GM19239 (cell line): ENCODE results near the gene OTOGL.
"Not testable (repeated sequence)": the region's sequence is repeated elsewhere in the genome, so short reads cannot be mapped to it uniquely, and the experiment has no call there.

Experiments used
- DNase-seq: peaks from one replicate; pipeline ENCODE4 v3.0.0; 2011; ENCODE audit warnings: low spot score; ENCODE audit not compliant: insufficient read length
- FAIRE-seq: peaks from 2 replicates; lab custom pipeline; 2011; peaks lifted over from hg19 to GRCh38; lab: Jason Lieb, UNC

OTOGL gene

DNA sequence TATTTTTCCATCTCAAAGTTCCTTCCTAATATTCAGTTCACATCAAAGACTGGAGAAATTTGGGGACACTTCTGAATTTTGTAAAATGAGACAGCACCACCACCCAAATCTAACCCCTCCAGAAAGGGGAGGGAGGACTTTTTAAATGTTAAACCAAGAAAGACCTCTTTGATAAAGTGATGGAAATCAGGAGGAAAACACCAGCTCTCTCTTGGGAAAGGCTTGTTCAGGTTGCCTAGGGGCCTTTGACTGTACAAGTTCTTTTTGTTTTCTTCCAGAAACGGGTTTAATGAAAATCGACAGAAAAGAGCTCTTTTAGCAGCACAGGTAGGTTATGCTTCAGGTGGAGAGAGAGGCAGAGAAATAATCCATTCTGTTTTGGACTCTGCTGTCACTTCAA, 112.3 kb downstream of the OTOGL start:
- DNase-seq: no peak
- FAIRE-seq: no peak

DNA sequence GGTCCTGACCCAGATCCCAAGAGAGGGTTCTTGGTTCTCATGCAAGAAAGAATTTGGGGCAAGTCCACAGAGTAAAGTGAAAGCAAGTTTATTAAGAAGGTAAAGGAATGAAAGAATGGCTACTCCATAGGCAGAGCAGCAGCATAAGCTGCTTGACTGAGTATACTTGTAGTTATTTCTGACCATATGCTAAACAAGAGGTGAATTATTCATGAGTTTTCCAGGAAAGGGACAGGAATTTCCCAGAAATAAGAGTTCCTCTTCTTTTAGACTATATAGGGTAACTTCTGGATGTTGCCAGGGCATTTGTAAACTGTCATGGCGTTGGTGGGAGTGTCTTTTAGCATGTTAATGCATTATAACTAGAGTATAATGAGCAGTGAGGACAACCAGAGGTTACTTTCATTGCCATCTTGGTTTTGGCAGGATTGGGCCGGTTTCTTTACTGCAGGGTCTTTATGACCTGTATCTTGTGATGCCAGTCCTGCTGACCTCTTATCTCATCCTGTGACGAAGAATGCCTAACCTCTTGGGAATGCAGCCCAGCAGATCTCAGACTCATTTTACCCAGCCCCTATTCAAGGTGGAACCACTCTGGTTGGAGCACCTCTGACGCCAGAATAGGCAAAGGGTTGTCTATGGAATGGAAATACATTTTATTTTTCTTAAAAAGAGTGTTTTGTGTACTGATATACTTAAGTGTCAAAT, 113.8 kb downstream of the OTOGL start:
- DNase-seq (no peak), FAIRE-seq (no peak)

DNA sequence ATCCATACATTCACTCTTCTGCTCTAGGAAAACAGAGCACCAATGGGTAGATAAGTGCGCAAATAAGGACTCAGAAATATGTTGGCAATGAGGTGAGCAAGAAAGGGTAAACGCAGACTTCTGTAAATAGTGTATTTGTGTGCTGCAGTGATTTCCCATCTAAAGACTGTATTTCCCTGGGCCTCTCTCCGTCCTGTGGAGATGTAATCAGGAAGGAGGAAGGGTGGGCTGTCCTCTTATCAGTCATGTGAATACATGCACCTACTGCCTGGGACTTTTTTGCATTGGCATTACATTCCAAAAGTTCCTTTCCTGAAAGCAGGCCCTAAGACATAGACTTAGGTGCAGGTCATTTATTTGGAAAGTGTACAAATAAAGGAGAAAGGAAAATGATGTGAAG, 114.5 kb downstream of the OTOGL start:
- FAIRE-seq (no peak), DNase-seq (no peak)

DNA sequence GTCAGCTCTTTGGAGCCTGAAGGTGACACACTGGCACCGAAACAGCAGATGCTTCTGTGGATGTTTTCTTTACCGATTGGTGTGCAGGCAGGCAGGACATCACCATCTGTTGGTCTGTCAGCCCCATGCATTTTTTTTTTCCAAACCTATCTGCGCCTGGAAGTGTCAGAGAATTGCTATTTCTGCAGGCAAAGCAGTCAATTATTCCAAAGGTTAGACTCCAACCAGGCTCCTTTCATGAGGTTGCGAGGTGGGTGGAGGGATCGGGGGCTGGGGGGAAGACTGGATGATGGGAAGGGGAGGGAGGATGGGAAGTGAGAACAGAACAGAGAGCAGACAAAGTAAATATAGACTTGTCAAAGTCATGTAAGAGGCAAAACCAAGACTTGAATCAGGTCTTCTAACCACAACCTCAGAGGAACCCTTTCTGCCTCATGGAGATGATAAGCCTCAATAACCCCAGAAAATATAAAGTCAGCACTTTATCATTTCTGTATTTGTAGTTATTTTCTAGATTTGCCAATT, 117.7 kb downstream of the OTOGL start:
- FAIRE-seq (no peak), DNase-seq (no peak)

DNA sequence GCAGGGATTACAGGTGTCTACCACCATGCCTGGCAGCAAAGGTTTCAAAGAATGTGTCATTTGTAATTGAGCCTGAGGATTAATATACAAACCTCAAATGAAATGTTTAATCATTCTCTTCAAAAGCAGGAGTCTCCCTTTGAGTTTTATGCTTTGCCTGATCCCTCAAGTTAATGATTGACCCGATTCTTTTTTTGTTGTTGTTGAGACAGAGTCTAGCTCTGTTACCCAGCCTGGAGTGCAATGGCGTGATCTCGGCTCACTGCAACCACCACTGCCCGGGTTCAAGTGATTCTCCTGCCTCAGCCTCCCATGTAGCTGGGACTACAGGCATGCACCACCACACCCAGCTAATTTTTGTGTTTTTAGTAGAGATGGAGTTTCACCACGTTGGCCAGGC, 119.6 kb downstream of the OTOGL start:
- not testable (repeated sequence) for FAIRE-seq, DNase-seq

DNA sequence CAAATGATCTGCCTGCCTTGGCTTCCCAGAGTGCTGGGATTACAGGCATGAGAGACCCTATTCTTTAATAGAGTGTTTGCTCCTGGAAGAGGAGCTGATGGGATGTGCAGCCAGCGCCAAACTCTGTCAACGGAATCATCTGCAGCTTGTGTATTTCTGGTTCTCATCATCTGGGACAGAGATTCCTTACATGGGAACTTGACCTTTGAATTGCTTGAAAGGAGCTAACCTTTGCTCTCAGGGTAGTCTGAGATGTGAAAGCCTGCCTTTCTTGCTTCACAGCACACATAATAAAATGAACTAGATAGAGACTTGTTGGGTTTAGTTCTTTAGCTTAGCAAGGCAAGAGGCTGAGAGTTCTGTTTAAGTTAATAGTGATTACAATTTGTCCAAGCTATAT, 120.0 kb downstream of the OTOGL start:
- no peak for DNase-seq
- FAIRE-seq: no peak

DNA sequence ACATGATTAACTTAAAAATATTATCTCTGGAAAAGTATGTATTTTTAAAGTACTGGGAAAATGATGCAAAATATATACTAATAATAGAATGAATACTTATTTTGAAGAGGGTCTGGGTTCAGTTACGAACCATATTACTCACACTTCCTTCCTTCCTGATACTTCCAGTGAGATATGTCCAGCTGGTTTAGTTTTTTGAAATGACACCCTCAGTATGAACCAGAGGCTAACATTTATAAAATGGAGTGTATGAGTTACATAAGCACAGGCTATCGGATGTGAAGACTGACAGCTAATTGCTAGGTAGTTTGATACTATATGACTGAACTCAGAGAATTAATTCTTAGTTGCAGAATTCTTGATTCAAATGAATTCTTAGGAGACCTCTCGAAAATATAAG, 122.9 kb downstream of the OTOGL start:
- no peak for FAIRE-seq
- DNase-seq: no peak

DNA sequence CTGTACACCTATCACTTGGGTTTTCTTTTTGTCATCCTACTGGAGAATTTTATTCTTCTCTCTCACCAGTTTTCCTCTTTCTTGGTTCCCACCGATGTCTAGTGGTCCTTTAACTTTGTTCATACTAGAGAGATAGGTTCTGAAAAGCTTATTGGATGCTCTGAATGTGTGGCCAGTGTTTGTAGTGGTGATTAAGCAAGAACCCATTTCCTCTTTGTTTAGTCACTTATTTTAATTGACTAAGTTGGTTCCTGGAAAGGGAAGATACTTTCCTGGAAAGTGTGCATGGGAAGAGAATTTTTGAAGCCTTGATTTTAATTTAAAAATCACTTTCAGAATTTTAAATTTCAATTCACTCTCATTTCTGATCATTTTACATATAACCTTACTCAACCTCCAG, 127.2 kb downstream of the OTOGL start:
- FAIRE-seq: peak; percentile 52

DNA sequence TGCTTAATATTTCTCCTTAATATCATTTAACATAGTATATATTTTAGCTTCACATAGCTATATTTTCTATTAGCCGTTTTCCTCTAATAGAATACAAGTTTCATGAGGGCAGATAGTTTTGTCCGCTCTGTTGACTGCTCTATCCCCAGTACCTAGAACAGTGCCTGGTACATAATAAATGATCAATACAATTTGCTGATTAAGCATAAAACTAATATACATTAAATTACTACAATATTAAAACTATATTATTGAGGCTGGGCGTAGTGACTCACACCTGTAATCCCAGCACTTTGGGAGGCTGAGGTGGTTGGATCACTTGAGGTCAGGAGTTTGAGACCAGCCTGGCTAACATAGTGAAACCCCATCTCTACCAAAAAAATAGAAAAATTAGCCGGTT, 128.6 kb downstream of the OTOGL start:
- DNase-seq, FAIRE-seq: not testable (repeated sequence)

More for the DNA sequence above, 127.2 kb downstream of the OTOGL start:
- DNase-seq: no peak

DNA sequence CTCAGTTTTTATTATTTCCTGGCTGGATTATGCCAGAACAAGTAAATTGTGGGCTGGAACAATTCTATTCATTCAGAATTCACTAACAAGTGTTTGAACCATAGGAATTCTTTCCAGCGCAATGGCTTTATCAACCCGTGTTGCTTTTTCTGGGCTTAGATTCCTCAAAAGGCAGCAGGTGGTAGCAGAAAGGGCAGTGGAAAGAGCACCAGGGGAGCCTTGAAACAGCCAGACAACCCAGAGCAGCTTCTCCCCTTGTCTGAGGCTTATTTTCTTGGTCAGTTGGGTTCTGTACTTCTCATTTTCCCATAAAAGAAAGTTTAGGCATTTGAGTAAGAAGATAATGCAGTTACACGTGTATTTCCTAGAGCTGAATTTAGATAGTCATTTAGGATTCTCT, 130.7 kb downstream of the OTOGL start:
- DNase-seq (no peak), FAIRE-seq (no peak)

DNA sequence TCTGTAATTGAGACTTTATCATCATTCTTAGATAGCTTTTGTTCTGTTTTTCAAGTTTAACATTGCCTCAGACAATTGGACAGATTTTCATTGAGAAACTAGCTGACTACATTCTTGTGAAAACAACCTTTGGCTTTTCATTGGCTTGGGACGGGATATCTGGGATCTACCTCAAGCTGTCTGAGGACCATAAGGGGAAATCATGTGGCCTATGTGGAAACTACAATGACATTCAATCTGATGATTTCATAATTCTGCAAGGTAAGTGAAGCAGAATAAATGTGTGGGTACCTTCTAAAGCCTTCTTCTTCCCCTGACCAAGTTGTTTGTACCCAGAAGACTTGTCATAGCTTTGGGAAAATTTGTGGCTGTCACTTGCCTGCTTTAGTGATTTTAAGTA, 133.5 kb downstream of the OTOGL start:
- DNase-seq (no peak), FAIRE-seq (no peak)

DNA sequence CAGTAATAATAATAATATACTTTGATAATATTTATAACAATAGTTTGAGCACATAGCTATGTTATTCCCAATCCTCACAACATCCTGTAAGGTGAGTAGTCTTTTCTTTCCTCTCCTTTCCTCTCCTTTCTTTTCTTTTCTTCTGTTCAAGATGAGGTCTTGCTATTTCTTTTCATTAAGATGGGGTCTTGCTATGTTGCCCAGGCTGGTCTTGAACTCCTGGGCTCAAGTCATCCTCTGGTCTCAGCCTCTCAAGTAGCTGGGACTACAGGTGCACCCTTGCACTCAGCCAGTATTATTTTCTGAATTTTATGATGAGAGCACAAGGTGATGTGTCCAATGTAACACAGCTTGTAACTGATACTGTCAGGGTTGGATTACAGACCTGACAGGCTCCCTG, 134.6 kb downstream of the OTOGL start:
- FAIRE-seq (no peak), DNase-seq (no peak)

DNA sequence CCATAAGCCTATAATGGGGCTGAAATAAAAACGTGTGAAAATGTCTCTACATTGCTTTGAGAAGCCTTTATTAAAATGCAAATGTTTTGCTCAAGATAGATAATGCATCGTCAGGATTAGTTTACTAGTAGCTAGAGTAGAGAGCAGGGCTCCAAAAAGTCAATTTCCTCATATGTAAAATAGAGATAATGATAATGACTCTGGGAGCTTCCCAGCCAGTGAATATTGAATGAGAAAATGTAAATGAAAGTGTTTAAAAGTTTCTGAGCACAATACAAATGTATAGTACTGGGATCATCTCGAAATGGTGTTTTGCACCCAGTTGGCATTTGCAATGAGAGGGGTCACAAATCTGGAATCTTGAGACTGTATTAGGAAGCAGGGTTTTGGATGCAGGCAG, 135.3 kb downstream of the OTOGL start:
- FAIRE-seq (no peak), DNase-seq (no peak)

DNA sequence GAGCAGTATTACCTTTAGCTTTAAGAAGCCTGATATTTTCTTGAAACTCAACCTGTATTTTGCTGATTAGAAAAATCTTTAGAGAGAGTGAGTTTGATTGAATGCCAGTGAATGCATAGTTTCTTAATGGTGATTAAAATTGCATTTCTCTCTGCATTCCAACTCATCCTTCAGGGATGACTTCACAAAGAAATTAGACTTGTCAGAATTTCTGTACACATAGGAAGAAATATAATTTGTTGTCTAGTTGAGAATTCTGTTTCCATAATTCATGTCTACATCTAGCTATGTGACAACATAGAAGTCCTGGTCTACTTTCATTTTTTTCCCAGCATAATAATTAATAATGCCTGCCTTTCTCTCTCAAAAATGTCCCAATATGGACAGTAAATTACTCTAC, 136.6 kb downstream of the OTOGL start:
- FAIRE-seq (no peak), DNase-seq (no peak)

DNA sequence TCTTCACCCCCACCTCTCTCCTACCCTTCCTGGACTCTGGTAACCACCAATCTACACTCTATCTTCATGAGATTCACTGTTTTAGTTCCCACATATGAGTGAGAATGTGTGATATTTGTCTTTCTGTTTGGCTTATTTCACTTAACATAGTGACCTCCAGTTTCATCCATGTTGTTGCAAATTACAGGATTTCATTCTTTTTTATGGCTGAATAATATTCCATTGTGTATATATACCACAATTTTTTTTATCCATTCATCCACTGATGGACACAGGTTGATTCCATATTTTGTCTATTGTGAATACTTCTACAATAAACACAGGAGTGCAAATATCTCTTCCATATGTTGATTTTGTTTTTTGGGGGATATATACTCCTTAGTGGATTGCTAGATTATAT, 140.5 kb downstream of the OTOGL start:
- no peak for FAIRE-seq
- DNase-seq: no peak

DNA sequence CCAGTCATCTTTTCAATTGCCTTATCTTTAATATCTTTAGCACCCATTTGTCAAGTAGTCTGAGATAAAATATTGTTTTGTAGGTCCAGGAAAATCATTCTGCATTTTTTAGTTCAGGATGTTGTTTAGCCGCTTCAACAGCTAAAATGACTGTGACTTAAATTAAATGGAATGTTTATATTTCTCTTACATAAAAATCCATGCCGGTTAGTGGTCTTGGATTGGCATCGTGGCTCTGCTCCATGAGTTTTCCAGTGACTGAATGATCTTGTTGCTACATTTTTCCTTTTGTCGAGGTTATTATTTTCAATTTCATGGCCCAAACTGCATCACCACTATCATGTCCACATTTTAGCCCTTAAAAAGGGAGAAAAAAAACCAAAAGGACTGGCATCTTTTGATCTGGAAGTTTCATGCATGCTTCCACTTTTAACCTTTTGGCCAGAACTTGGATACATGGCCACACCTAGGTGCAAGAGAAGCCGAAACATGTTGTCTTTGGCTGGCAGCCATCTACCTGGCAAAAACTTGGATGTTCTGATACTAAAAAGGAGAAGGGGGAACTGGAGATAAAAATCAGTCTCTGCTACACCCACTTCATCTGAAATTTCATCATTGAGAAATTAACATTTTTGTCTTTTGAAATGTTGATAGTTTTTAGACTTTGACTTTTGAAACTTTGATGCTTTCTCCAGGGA, 142.4 kb downstream of the OTOGL start:
- no peak for FAIRE-seq

DNA sequence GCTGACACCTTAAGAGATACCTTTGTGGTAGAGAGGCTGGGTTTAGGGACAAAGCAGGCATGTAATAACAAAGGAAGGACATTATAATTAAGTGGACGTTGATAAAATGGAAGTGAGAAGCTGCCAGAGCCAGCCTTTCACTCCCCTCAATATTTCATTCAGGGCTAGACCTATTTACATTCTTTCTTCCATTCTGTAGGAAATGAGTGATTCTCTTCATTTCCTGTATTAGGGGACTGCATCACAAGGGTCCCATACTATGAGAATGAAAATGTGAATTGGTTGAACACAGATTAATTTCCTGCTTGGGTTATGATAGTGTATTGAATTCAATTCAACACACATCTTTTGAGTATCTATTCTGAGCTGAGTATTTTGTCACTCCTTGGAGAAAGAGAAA, 143.0 kb downstream of the OTOGL start:
- DNase-seq (no peak), FAIRE-seq (no peak)

More for the DNA sequence above, 142.4 kb downstream of the OTOGL start:
- no peak for DNase-seq

DNA sequence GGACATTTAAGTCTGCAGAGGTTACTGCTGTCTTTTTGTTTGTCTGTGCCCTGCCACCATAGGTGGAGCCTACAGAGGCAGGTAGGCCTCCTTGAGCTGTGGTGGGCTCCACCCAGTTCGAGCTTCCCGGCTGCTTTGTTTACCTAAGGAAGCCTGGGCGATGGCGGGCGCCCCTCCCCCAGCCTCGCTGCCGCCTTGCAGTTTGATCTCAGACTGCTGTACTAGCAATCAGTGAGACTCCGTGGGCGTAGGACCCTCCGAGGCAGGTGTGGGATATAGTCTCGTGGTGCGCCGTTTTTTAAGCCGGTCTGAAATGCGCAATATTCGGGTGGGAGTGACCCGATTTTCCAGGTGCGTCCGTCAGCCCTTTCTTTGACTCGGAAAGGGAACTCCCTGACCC, 150.2 kb downstream of the OTOGL start:
- not testable (repeated sequence) for FAIRE-seq, DNase-seq

DNA sequence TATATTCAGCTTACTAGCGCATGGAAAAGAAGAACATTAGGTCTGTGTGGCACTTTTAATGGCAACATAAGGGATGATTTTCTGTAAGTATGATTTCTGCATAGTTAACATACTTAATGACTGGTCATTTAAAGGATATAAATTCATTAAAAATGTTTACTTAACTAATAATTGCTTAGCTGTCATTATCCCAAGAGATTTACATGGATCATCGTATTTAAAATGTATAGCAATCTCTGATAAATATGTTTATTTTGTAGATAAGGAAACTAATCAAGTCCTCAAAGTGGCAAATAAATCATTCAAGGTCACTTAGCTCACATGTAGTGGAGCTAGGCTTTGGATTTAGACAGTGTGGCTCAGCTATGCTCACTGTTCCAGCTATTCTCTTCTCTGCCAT, 158.6 kb downstream of the OTOGL start:
- DNase-seq (no peak), FAIRE-seq (no peak)

DNA sequence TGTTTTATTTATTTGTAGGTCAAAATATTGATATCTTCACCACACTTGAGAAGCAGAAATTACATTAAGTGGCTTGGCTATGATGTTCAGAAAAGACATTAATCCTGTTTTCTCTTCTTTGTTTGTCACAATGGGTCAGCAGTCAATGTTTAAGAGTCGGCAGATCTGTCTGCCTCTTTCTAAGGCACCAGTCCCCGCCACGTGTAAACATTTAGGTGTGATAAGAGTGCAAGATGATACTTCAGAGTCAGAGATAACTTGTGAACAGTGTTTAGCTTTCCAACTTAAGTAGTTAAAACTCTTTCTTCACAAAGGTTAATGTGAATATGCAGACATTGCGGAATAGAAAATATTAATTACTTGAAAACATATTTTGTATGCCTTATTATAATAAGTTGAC, 160.9 kb downstream of the OTOGL start:
- FAIRE-seq: no peak
- no peak for DNase-seq

DNA sequence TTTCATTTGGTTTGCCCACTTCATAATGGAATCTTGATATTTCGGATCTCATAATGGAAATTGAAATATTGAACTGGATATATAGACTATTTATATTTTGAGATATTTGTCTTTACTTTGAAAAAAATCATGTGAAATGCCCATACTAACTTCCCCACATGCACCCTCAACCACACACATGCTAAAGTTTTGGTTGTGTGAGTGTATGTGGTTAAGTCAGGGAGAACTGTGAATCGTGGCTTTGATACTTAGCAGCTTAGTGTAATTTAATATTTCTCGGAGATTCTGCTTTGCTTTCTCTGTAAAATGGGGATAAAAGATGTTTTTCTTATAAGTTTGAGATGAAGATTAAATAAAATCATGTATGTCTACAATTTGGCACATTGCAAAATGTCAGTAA, 162.1 kb downstream of the OTOGL start:
- DNase-seq (no peak), FAIRE-seq (no peak)

DNA sequence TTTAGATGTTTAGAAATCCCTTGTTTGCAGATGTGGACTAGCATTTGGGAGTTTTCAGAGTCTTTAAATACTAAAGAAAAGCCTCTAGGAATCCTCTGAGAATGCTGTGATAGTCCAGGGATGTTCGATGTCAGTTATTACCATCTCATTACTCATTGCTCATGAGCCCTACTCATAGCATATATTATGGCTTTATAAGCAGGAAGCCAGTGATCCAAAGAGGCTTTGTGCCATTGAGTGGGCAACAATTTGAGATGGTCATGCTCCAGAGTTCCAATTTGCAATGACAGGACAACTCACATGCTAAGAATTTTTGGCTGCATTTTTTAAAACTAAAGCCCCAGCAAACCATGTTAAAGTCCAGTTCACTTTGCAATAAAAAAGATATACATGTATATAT, 163.0 kb downstream of the OTOGL start:
- FAIRE-seq: no peak
- no peak for DNase-seq
